GM12801 (cell line): ENCODE measurements around the gene EHBP1.

ENCODE experiments used
- CTCF ChIP-seq: IDR thresholded peaks from one replicate; pipeline ENCODE4 v1.5.1; 2011; ENCODE audit warnings: control low read depth; ENCODE audit not compliant: insufficient read length; ENCODE audit errors: extremely low read depth

The EHBP1 gene

DNA sequence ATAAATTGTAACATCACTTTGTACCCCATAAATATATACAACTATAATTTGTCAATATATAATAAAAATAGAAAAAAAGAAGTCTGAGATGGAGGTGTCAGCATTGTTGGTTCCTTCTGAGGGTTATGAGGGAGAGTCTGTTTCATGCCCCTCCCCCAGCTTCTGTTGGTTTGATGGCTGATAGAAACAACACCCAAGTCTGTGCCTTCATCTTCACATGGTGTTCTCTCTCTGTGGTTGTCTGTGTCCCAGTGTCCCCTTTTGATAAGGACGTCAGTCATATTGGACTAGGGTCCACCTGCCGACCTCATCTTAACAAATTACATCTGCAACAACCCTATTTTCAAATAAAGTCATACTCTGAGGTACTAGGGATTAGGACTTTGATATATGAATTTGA, 20.3 kb upstream of the EHBP1 start:
- no peak for TF ChIP-seq CTCF

DNA sequence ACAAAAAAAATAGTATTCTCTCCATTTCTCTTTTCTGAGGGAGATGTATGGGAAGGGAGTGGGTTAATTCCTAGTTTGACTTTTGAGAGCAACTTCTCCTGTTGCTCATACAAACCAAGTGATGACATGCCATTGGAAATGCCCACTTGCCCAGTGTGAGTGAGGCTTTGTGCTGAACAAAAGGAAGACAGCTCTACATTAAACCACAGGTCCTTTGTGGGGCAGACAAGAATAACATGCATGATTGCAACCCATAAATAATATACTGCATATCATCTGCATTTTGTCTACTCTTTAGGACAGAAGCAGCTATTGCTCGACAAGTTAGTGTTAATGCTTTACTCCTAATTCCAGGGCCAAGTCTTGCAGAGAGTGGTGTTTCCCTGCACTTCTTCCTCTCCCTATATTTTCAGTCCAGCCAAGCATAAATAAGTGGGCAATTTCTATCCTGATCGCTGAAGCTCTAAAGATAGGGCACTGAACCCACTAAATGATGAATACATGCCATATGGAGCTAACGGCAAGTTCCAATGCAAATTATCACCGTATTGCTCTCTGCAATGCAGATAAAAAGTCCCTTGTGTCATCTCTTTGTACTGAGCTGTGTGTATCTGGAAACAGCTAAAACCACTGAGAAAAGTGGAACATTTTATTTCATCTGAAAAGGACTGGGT, 19.4 kb upstream of the EHBP1 start:
- no peak for TF ChIP-seq CTCF

GRCh38 chr2:62687636-62688035, 17.9 kb upstream of the EHBP1 start:
- no peak for TF ChIP-seq CTCF

GRCh38 chr2:62688771-62689170, 16.7 kb upstream of the EHBP1 start:
- TF ChIP-seq CTCF, result no peak

- TF ChIP-seq CTCF, result no peak
Observed at GRCh38 chr2:62691186-62691585, 14.3 kb upstream of the EHBP1 start.

DNA sequence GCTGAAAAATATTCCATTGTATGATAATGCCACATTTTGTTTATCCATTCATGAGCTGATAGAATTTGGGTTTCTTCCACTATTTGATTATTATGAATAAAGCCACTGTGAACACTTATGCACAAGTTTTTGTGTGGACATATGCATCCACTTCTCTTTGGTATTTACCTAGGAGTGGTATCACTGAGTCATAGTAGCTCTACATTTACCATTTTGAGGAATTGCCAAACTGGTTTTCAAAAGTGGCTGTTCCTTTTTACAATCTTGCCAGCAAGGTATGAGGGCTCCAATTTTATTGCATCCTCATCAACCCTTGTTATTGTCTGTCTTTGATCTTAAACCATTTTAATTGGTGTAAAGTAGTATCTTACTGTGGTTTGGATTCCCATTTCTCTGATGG, 13.3 kb upstream of the EHBP1 start:
- no peak for TF ChIP-seq CTCF

DNA sequence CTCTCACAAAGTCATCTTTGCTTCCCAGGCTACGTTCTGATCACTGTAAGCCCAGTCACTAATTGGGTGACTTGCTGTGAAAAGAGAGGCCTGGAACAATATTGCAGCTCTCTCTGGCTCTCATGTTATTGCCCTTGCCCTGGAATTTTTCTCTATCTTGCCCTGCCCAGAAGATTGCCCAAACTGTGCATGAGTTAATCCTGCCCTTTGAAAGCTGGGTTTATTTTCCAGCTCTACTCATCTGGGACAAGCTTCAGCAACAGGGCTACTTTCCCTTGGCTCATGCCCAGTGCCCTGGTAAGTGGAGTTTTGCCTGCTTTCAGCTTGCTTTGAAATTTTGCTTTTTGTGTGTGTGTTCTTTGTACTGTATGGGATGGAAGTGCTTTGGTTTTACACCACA, 6.9 kb upstream of the EHBP1 start:
- TF ChIP-seq CTCF, result no peak
